HepG2 (cell line): ENCODE data around the gene CD68. TPM values are rescaled to one million over a fixed set of nuclear protein-coding genes. Genes with fewer than 3 reads are reported as not detected.
A peak's percentile ranks its signal among the peaks of the same experiment; 100 is the strongest.

ENCODE experiments used
- CEBPZ ChIP-seq: IDR thresholded peaks from 2 replicates; pipeline ENCODE4 v1.6.1; 2012; ENCODE audit warnings: low read length, improper control_type of control experiment
- CTCF ChIP-seq: sonication (generic); formaldehyde crosslinking; IDR thresholded peaks from 2 replicates; pipeline ENCODE4 v1.5.0; 2020; ENCODE audit warnings: mild to moderate bottlenecking, missing genetic modification reagents, moderate library complexity
- ETV5 ChIP-seq: IDR thresholded peaks from 2 replicates; pipeline ENCODE4 v1.6.1; 2018; ENCODE audit warnings: missing biosample characterization, missing genetic modification reagents, inconsistent platforms, borderline replicate concordance
- GLI4 ChIP-seq: sonication (generic); formaldehyde crosslinking; IDR thresholded peaks from 2 replicates; pipeline ENCODE4 v1.5.1; 2020; ENCODE audit warnings: missing genetic modification reagents, mild to moderate bottlenecking, moderate library complexity, borderline replicate concordance
- HNRNPK ChIP-seq: fragments of 200-400 bp; formaldehyde crosslinking; IDR thresholded peaks from 2 replicates; pipeline ENCODE4 v1.6.1; 2018; ENCODE audit warnings: low read length, low read depth, moderate library complexity, mild to moderate bottlenecking; ENCODE audit not compliant: poor library complexity, severe bottlenecking
- HNRNPLL ChIP-seq: fragments of 200-400 bp; formaldehyde crosslinking; IDR thresholded peaks from 2 replicates; pipeline ENCODE4 v1.6.1; 2017; ENCODE audit warnings: mild to moderate bottlenecking, low read depth, low read length; ENCODE audit not compliant: poor library complexity, severe bottlenecking
- LCORL ChIP-seq, 2 experiments: fragments of 450-650 bp in 1 of 2; sonication (generic) in 1 of 2; formaldehyde crosslinking in 1 of 2; IDR thresholded peaks; 2 replicates each; pipeline versions ENCODE4 v1.5.0 to v1.6.1; 2017 to 2020; ENCODE audit warnings: antibody characterized with exemption in 1 of 2, missing genetic modification reagents in 1 of 2
- MAZ ChIP-seq, 2 experiments: sonication (generic) in 1 of 2; formaldehyde crosslinking in 1 of 2; IDR thresholded peaks; 2 replicates each; pipeline versions ENCODE4 v1.5.0 to v1.6.1; 2012 to 2020; ENCODE audit warnings: low read depth in 2 of 2, mild to moderate bottlenecking in 2 of 2, borderline replicate concordance in 1 of 2, improper control_type of control experiment in 1 of 2, low read length in 1 of 2, missing genetic modification reagents in 1 of 2, moderate library complexity in 1 of 2
- MXD4 ChIP-seq: IDR thresholded peaks from 2 replicates; pipeline ENCODE4 v1.6.1; 2016; ENCODE audit warnings: mild to moderate bottlenecking, missing biosample characterization, missing genetic modification reagents
- PAX8 ChIP-seq: sonication (generic); formaldehyde crosslinking; IDR thresholded peaks from 2 replicates; pipeline ENCODE4 v1.8.0; 2022; ENCODE audit warnings: mild to moderate bottlenecking, missing genetic modification reagents, borderline replicate concordance
- POLR2A ChIP-seq, 2 experiments: IDR thresholded peaks; 2 replicates each; pipeline ENCODE4 v1.6.1; 2011; ENCODE audit warnings: low read depth in 2 of 2, low read length in 2 of 2, mild to moderate bottlenecking in 1 of 2, moderate library complexity in 1 of 2; ENCODE audit not compliant: insufficient read depth in 1 of 2
- POLR2G ChIP-seq: fragments of 200-400 bp; formaldehyde crosslinking; IDR thresholded peaks from 2 replicates; pipeline ENCODE4 v1.6.1; 2018; ENCODE audit warnings: mild to moderate bottlenecking, low read depth, low read length, moderate library complexity
- SPEN ChIP-seq: sonication (generic); formaldehyde crosslinking; IDR thresholded peaks from 2 replicates; pipeline ENCODE4 v1.5.1; 2020; ENCODE audit warnings: low read depth, mild to moderate bottlenecking, missing genetic modification reagents
- TBX2 ChIP-seq: sonication (generic); formaldehyde crosslinking; IDR thresholded peaks from 2 replicates; pipeline ENCODE4 v1.5.0; 2020; ENCODE audit warnings: missing genetic modification reagents, mild to moderate bottlenecking, borderline replicate concordance
- YEATS4 ChIP-seq: sonication (generic); formaldehyde crosslinking; IDR thresholded peaks from 2 replicates; pipeline ENCODE4 v1.4.0; 2020; ENCODE audit warnings: missing genetic modification reagents, borderline replicate concordance
- ZBTB33 ChIP-seq: sonication (generic); formaldehyde crosslinking; IDR thresholded peaks from 2 replicates; pipeline ENCODE4 v1.4.0; 2020; ENCODE audit warnings: missing genetic modification reagents
- ZFX ChIP-seq: sonication (generic); formaldehyde crosslinking; IDR thresholded peaks from 2 replicates; pipeline ENCODE4 v1.4.0; 2020; ENCODE audit warnings: mild to moderate bottlenecking, low read depth, missing genetic modification reagents, moderate library complexity
- ZNF441 ChIP-seq: sonication (generic); formaldehyde crosslinking; IDR thresholded peaks from 2 replicates; pipeline ENCODE4 v1.7.0; 2021; ENCODE audit warnings: missing genetic modification reagents, borderline replicate concordance
- ZNF564 ChIP-seq: sonication (generic); formaldehyde crosslinking; IDR thresholded peaks from 2 replicates; pipeline ENCODE4 v1.8.1; 2023; ENCODE audit warnings: mild to moderate bottlenecking, missing genetic modification reagents
- ZNF674 ChIP-seq: sonication (generic); formaldehyde crosslinking; IDR thresholded peaks from 2 replicates; pipeline ENCODE4 v1.5.0; 2020; ENCODE audit warnings: low read depth, mild to moderate bottlenecking, missing genetic modification reagents
- polyA plus RNA-seq, 8 experiments: library from polyadenylated mRNA; depleted of rRNA in 3 of 8; stranded (reverse) in 7 of 8; unstranded in 1 of 8; fragments of >200 nt; fragmentation: Illumina TruSeq in 4 of 8; extraction: Trizol in 4 of 8; gene quantifications; 2 replicates each; pipeline versions ENCODE4 v1.2.1 to v1.2.3, GENCODE V29; 2011 to 2016; ENCODE audit warnings: low read depth in 4 of 8, missing spikeins in 1 of 8, mixed read lengths in 1 of 8; ENCODE audit not compliant: insufficient read depth in 1 of 8
- total RNA-seq, 5 experiments: library from RNA; depleted of rRNA; stranded (reverse); fragments of >200 nt; fragmentation: Illumina TruSeq; extraction: Trizol; gene quantifications; 2 replicates each; pipeline ENCODE4 v1.2.3, GENCODE V29; 2016; ENCODE audit warnings: low read depth in 1 of 5

The CD68 gene
- total and polyA plus RNA-seq, 2 of the 13 experiments (the other 11 are each of a cell fraction or from before 2014, with no cell fraction given), result 10.3 to 104 TPM

- TF ChIP-seq ZNF441 (CRISPR knock-in tag), result 0 out of 2 replicates have a peak, but pooled peaks have one; percentile 33
- TF ChIP-seq POLR2A (IDR thresholded peaks at IDR 0.05; ENCODE audit: insufficient read depth in 1 of 2, low read depth in 2 of 2, low read length in 2 of 2), result peak in 1 of 2 experiments; percentile 44; a peak in 1 of 4 replicates
- peak; percentile 37 for TF ChIP-seq ZFX
- TF ChIP-seq HNRNPK, result peak; percentile 60
- peak; percentile 63; the same call in 1 of the 2 replicates for TF ChIP-seq ZBTB33
- TF ChIP-seq CEBPZ, result no peak
- TF ChIP-seq SPEN (CRISPR knock-in tag), result peak; percentile 52
- TF ChIP-seq TBX2 (CRISPR knock-in tag), result peak; percentile 35; the same call in 1 of the 2 replicates
- TF ChIP-seq PAX8, result 0 out of 2 replicates have a peak, but pooled peaks have one; percentile 57
- no peak for TF ChIP-seq MAZ (IDR thresholded peaks at IDR 0.05; ENCODE audit: borderline replicate concordance, low read depth, low read length)
- TF ChIP-seq MAZ (CRISPR knock-in tag; IDR thresholded peaks at IDR 0.05; ENCODE audit: low read depth), result peak; percentile 70; the same call in 1 of the 2 replicates
- TF ChIP-seq ZNF564 (CRISPR knock-in tag), result no peak
- TF ChIP-seq LCORL (IDR thresholded peaks at IDR 0.05), result no peak
- peak; percentile 43; the same call in 1 of the 2 replicates for TF ChIP-seq LCORL (CRISPR knock-in tag; IDR thresholded peaks at IDR 0.05)
- TF ChIP-seq CTCF (CRISPR knock-in tag), result peak; percentile 15; the same call in 1 of the 2 replicates
- peak; percentile 93 for TF ChIP-seq HNRNPLL
- no peak for TF ChIP-seq GLI4 (CRISPR knock-in tag)
- peak; percentile 45; the same call in 1 of the 2 replicates for TF ChIP-seq POLR2G
- TF ChIP-seq ETV5, result 0 out of 2 replicates have a peak, but pooled peaks have one; percentile 39
- TF ChIP-seq ZNF674 (CRISPR knock-in tag), result no peak
- 0 out of 2 replicates have a peak, but pooled peaks have one; percentile 37 for TF ChIP-seq YEATS4 (CRISPR knock-in tag)
- 0 out of 2 replicates have a peak, but pooled peaks have one; percentile 28 for TF ChIP-seq MXD4 (CRISPR knock-in tag)
Observed at GRCh38 chr17:7548585-7549400, 30.6 kb upstream of the CD68 start, which contains the start of gene TNFSF12 (continued).
